Measurements from ENCODE around the gene MAPK1IP1L. TPM values are rescaled to one million over a fixed set of nuclear protein-coding genes. Genes with fewer than 3 reads are reported as not detected.

The MAPK1IP1L gene
- total RNA-seq, 1 experiment from 2014 or later: 74.8 TPM

DNA sequence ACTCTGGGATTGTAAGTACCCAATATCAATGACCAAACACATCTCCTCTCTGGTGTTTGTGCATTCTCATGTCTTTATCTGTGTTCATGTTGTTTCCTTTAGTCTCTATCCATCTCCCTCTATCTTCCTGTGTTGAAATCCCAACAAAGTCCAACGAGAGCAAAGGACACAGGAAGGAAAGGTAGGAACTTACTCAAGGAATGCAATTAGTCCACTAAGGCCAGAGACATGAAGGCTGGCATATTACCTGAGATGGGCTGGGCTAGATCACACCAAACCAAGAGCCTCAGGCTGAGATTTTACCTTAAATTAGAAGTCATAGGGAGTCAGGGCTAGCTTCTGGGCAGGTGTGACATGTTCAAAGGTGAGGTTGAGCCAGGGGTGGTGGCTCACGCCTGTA lies 63.3 kb downstream of the MAPK1IP1L start:
- Histone ChIP-seq H3K4me3 (no peak overlapping the region), H3K36me3 (no peaks in the 10 kb centered on the region)
- DNase-seq (ENCODE audit: low read depth in 1 of 2, low spot score in 2 of 2): no peak

DNA sequence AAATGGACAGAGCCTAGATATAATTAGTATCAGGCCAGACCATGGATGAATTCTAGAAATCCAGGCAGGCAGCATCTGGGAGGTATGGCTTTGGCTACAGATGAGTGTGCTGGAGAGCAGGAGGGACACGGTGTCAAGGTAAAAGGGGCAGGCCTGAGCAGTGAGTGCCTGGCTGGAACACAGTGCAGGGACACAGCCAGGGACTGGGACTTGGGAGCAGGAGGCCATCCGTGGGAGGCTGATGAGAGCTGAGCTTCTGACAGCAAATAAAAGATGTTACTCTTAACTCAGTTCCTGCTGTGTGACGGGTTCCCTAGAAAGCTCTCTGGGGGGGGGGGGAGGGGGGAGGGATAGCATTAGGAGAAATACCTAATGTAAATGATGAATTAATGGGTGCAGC lies 64.0 kb downstream of the MAPK1IP1L start:
- no peak overlapping the region for H3K27ac ChIP-seq
- H3K27me3 ChIP-seq (replicated peaks): no peaks in the 10 kb centered on the region
- DNase-seq (ENCODE audit: low read depth in 1 of 2, low spot score in 2 of 2): no peak
- no peaks in the 10 kb centered on the region for H3K36me3 ChIP-seq
- peaks cover 23% of the 10 kb centered on the region for H3K4me1 ChIP-seq (replicated peaks)
- no peak overlapping the region for H3K4me3 ChIP-seq
- H3K9me3 ChIP-seq (replicated peaks): no peaks in the 10 kb centered on the region

More for the DNA sequence above, 63.3 kb downstream of the MAPK1IP1L start:
- Histone ChIP-seq H3K27ac (no peak overlapping the region), H3K9me3 (replicated peaks) (no peaks in the 10 kb centered on the region), H3K4me1 (replicated peaks) (peaks cover 23% of the 10 kb centered on the region), H3K27me3 (replicated peaks) (no peaks in the 10 kb centered on the region)

DNA sequence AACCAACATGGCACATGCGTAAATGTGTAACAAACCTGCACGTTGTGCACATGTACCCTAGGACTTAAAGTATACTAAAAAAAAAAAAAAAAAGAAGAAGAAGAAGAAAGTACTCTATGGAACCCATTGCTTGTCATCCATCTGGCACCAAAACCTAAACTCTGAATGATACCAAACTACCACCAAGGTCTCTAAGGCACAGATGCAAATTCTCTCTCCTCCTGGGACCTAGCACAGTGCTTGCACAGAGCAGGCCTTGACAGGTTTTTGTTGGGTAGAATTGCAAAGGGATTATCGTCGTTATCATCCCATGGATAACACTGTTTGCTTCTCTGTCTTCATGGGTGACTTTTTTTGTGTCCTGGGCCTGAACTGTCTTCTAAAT lies 64.4 kb downstream of the MAPK1IP1L start:
- no peak overlapping the region for H3K27ac ChIP-seq
- no peaks in the 10 kb centered on the region for H3K36me3 ChIP-seq
- no peaks in the 10 kb centered on the region for H3K27me3 ChIP-seq (replicated peaks)
- no peaks in the 10 kb centered on the region for H3K9me3 ChIP-seq (replicated peaks)
- DNase-seq (ENCODE audit: low read depth in 1 of 2, low spot score in 2 of 2): no peak
- peaks cover 23% of the 10 kb centered on the region for H3K4me1 ChIP-seq (replicated peaks)
- H3K4me3 ChIP-seq: no peak overlapping the region

DNA sequence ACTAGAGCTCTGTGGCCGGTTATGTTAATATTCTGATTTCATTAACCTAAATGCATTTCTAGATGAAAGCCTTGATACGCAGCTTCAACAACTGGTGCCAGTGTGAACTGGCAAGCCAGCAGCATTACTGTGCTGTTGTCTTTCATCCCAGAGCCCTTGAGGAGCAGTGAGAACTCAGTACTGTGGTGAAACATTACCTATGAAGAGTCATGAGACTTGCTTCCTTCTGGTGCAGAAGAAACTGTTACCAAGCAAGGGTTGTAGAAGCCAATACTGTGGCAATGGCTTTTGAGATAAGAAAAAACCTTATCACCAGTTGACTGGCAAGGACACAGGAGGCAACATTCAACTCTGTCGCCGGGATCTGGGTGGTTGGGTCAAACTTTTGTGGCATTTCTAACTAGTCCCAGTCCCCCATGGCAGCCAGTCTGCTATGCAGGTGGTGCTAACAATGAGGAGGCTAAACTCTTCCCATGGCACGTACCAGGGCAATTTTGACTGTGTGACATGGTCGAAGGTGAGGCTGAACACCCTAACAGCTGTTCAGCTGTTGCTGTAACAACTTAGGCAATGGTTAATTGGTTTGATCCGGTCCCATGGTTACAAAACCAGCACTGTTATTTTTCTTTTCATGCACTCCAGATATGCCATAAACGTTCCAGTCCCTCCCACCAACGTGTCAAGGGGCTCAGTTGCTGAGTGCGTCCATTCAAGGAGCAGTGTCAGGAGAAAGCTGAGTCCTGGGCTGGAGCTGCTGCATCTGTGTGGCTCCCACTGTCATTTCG lies 65.0 kb downstream of the MAPK1IP1L start:
- DNase-seq (ENCODE audit: low read depth in 1 of 2, low spot score in 2 of 2): no peak
- H3K36me3 ChIP-seq: no peaks in the 10 kb centered on the region
- H3K4me1 ChIP-seq (replicated peaks): peaks cover 23% of the 10 kb centered on the region
- H3K4me3 ChIP-seq: no peak overlapping the region
- no peak overlapping the region for H3K27ac ChIP-seq
- no peaks in the 10 kb centered on the region for H3K9me3 ChIP-seq (replicated peaks)
- H3K27me3 ChIP-seq (replicated peaks): no peaks in the 10 kb centered on the region

DNA sequence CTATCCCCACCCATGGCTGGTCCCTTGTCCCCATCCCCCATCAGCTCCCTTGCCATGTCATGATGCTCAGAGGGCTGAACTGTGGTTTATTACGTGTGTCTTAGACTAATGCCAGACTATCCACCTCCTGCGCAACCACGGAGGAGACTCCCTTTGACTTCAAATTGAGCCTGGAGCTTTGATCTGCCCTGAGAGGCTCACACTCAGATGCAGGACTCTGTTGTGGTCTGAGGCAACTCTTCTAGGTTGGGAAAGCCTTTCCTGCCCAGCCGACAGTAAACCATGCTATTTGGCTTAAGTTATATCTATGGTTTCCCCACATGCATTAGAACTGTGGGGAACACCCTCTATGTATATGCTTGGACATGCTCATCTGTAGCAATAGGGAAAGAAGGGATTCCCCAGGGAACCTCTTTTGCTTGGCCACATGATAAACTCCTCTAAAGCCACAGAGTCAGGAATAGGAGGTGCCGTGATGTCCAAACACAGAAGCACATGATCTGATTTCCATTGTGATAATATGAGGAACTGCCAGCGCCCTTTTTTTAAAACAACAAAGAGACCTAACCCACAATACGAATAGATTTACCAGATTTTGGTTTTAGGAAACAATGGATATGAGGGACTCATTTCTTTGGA lies 66.5 kb downstream of the MAPK1IP1L start:
- H3K4me3 ChIP-seq: no peak overlapping the region
- no peaks in the 10 kb centered on the region for H3K27me3 ChIP-seq (replicated peaks)
- no peaks in the 10 kb centered on the region for H3K36me3 ChIP-seq
- DNase-seq (ENCODE audit: low read depth in 1 of 2, low spot score in 2 of 2): peak; percentile 53 to 83
- H3K4me1 ChIP-seq (replicated peaks): peaks cover 35% of the 10 kb centered on the region
- H3K27ac ChIP-seq: peak overlapping the region; percentile 89
- no peaks in the 10 kb centered on the region for H3K9me3 ChIP-seq (replicated peaks)

DNA sequence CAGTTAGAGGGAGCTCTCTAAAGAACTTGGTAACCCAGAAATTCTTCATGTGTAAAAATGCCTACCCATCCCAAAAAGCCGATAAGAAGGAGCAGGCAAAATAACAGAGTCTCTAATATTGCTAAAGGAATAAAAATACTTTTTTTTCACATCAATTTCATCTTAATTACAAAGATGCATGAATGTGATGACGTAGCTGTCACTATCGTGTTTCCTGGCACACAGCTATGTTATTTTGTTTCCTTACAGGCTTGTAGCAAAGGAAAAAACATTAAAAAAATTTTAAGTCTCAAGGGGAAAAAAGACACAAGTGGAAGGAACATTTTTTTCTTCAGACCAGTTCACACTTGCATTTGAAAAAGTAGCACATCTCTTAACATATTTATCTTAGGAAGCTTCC lies 67.3 kb downstream of the MAPK1IP1L start:
- H3K27ac ChIP-seq: peak overlapping the region; percentile 89
- DNase-seq (ENCODE audit: low read depth in 1 of 2, low spot score in 2 of 2): no peak

More for the DNA sequence above, 67.3 kb downstream of the MAPK1IP1L start:
- H3K27me3 ChIP-seq (replicated peaks): no peaks in the 10 kb centered on the region
- peaks cover 43% of the 10 kb centered on the region for H3K4me1 ChIP-seq (replicated peaks)
- no peak overlapping the region for H3K4me3 ChIP-seq
- no peaks in the 10 kb centered on the region for H3K36me3 ChIP-seq
- no peaks in the 10 kb centered on the region for H3K9me3 ChIP-seq (replicated peaks)

Other genes with a start within 250 kb of the MAPK1IP1L start
- gene GCH1, start 148.8 kb upstream of the MAPK1IP1L start, total RNA-seq (2014; rRNA removed; shearing (Covaris generic)): 1.8 and 2.3 TPM in 2 replicates
- 21.2 and 23.7 TPM in 2 replicates for gene WDHD1, start 24.5 kb upstream of the MAPK1IP1L start, total RNA-seq (2014; rRNA removed; shearing (Covaris generic))
- 25.0 and 32.6 TPM in 2 replicates for gene SOCS4, start 24.4 kb upstream of the MAPK1IP1L start, total RNA-seq (2014; rRNA removed; shearing (Covaris generic))
- 179 and 310 TPM in 2 replicates for gene LGALS3, start 77.6 kb downstream of the MAPK1IP1L start, total RNA-seq (2014; rRNA removed; shearing (Covaris generic))
- gene DLGAP5, start 139.9 kb downstream of the MAPK1IP1L start, total RNA-seq (2014; rRNA removed; shearing (Covaris generic)): 67.7 and 83.1 TPM in 2 replicates
- 15.9 and 16.5 TPM in 2 replicates for gene FBXO34, start 219.8 kb downstream of the MAPK1IP1L start, total RNA-seq (2014; rRNA removed; shearing (Covaris generic))